SW480 (cell line): ENCODE measurements around the gene SEPTIN8.

Experiments
- DNase-seq: peaks from one replicate; pipeline ENCODE4 v3.0.0-alpha.2; 2016; ENCODE audit warnings: low spot score

The SEPTIN8 gene

DNA sequence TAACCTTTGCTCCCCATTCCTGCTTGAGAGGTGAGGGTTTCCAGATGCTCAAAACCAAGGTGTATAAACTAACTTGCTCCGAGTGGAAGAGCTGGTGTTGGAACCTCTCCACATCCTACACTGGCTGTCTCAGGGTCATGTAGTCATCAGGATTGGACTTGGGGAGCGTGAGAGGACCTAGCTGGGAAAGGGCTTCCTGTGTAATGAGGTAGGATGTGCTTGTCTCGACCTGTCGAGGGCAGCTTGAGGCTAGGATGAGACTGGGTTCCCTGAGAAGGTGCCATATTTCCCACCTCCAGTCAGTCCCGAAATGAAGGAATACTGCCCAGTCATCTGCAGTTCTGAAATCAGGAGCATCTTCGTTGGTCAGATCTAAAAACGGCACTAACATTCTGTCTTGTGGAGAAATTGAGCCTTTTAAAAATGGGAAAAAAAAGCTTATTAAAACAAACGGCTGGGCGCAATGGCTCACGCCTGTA lies 28.5 kb downstream of the SEPTIN8 start:
- DNase-seq: no peak

DNA sequence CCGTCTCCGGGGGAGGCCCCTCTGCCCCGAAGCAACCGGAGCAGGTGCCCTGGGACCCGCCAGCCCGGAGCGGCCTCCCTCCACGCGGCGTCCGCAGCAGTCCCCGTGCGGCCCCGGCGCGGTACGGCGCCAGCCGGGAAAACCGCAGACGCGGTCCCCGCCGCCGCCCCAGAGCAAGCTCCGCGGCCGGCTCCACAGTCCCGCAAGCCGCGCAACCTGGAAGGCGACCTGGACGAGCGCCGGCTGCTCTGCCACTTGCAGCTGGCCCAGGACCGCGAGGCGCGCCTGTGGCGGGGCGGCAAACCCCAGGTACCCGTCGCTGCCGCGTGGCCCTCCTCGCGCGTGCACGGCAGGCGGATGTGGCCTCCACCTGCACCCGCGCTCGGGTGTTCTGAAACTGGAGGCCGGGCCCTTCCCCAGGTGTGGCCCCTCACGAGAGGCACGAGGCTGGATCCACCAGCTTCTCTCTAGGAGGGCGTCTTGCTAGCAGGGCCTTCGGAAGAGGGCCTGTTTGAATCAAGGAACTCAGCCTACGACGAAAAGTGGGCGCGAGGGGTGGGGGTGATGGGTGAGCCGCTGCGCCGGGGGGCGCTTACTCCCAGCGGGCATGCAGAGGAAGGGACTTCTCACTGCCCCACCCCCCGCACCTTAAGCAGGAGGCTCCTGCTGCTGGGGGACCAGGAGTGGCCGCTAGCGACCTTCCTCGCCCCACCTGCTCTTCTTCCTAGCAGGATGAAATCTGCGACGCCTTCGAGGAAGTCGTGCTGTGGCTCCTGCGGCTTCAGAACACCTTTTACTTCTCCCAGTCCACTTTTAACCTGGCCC lies 29.2 kb downstream of the SEPTIN8 start:
- no peak for DNase-seq

DNA sequence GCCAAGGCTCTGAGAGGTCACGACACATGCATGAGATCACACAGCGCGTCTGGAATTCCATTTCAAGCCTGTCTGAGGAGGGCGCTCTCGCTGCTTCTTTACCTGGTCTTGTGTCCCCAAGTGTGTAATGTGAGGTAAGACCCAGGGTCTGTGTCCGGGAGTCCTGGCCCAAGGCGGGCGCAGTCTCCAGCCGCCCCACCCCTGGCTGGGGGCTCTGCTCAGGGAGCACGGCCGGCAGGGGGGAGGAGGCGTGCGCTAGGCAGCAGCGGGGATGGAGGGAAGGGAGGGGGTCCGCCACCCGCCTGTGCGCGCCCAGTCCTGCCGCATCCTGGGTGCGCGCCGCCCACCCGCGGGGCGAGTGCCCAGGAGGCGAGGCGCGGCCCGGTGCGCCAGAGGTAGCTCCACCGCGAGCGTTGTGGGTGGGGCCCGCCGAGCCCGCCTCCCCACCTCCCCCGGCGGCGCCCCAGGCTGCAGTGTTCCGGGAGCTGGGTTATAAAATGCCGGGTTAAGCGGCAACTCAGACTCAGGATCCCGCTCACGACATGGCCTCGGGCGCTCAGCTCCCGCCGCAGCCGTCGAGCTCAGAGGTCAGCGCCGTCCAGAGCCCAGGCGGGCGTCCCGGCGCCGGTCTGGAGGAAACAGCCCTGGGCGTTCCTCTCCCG lies 30.0 kb downstream of the SEPTIN8 start, which contains the start of gene CCNI2:
TSS of gene CCNI2 (plus strand) at position 473 of the 662 bp plus-strand sequence. CDS start at position 543, 70 bp downstream.
- peak; percentile 73 for DNase-seq

DNA sequence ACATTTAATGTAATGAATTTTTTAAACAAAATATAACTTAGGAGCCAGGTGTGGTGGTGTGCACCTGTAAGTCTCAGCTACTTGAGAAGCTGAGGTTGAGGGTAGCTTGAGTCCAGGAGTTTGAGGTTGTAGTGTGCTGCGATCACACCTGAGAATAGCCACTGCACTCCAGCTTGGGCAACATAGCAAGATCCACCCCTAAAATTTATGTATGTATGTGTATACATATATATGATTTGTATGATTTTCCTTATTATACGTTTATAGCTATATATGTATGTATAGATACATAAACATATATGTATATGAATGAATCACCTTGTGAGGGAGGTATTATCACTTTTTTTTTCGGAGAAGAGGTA lies 30.5 kb downstream of the SEPTIN8 start:
- no peak for DNase-seq

DNA sequence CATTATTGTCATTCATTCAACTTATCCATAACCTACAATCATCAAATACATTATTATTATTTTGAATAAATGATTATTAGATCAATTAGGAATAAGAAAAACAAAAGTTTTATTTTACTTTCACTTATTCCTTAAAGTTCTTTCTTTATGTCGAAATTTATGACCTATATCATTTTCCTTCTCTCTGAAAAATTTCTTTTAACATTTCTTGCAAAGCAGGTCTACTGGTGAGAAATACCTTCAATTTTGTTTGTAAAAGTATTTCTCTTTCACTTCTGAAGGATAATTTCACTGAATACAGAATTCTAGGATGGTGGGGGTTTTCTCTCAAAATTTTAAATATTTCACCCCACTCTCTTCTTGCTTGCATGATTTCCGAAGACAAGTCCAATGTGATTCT lies 32.4 kb downstream of the SEPTIN8 start:
- DNase-seq: no peak

DNA sequence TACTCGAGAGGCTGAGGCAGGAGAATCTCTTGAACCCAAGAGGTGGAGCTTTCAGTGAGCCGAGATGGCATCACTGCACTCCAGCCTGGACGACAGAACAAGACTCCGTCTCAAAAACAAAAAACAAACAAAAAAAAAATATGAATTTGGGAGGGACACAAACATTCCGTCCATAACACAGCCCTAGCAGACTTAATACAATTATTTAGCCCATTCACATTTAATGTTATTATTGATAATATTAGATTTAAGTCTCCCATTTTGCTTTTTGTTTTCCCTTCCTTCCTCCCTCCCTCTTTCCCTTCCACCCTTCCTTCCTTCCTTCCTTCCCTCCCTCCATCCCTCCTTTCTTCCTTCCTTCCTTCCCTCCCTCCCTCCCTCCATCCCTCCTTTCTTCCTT lies 34.4 kb downstream of the SEPTIN8 start:
- no peak for DNase-seq

DNA sequence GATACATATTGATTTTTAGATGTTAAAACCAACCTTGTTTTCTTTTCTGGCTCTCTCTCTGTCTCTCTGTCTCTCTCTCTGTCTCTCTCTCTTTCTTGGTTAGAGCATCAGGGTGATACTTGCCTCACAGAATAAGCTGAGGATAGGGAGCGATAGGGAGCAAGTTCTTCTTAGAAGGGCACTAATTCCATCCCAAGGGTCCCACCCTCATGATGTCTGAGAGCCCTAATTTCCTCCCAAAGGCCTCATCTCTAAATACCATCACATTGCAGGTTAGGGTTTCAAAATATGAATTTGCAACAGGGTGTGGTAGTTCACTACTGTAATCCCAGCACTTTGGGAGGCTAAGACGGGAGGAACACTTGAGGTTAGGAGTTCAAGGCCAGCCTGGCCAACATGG lies 34.9 kb downstream of the SEPTIN8 start:
- DNase-seq: no peak

DNA sequence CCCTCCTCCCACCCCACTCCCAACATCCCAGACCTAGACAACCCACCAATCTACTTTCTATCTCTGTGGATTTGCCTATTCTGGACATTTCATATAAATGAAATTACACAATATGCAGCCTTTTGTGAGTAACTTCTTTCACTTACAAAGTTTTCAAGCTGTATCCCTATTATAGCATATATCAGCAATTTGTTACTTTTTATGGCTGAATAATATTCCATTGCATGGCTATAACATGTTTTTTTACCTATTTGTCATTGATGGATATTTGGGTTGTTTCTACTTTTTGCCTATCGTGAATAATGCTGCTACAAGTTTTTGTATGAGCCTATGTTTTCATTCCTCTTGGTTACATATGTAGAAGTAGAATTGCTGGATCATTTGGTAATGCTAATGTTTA lies 37.8 kb downstream of the SEPTIN8 start:
- no peak for DNase-seq

DNA sequence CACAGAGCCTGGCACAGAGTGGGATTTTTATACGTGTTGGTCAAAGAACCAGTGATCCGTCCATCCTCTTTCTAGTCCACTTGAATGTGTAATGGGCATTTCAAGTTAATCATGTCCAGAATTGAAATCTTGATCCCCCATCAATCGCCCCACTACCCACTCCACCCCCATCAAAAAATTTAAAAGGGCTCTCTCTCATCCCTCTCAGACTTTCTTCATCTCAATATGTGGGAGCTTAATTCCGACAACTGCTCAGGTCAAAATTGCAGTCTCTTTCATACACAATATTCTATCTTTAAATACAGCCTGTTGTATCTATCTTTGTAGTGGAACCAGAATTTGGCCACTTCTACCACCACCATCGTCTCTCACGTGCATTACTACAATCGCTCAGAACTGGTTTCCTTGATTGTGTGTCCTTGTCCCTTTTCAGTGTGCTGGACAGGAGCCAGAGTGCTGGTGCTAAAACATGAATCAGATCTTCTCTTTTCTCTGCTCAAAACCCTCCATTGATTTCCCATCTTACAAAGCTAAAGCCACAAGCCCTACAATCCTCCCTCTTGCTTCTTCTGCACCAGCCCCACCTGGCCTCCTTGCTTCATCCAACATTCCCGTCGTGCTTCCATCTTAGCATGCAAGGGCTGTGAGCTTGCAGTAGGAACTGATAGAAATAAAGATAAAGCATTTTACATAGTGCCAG lies 38.9 kb downstream of the SEPTIN8 start:
- no peak for DNase-seq

DNA sequence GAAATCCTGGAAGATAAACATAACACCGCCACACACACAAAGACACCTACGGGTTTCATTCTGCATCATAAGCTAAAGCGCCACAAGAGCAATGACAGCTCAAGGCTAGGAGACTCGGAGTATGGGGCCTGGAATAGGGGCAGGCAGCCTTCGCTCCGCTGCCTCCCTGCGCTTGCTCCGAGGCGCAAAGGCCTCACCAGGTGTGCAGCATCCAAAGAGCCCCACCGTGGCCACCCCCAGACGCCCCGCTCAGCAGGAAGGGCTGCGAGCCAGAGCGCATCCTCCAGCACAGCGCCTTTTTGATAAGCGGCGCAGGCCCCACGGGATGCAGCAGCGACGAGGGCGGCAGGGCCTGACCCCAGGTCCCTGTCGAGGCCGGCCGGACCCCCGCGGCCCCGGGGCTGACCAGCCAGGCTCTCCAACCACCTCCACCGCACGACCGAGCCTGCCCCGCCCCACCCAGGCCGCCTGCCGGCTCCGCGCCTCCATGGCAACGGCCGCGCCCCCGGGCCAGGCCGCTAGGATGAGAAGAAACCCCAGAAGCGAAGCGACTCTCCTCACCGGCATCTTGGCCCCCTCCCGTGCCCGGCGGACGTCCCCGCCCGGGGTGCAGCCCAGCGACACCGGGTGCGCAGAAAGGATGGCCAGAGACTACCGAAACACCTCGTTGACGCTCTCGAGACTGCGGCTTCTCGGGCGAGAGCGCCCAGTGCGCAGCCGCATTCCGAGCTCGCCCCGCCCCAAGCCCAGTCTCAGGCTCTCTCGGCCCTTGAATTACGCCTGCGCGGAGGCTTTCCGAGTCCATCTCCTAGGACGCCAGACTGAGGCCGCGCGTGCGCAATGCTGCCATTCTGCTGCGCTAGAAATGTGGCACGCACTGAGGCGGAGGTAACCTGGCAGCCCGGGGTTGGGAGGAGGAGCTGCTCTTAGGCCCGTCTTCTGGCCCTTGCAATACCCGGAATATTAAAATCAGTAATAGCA lies 39.9 kb downstream of the SEPTIN8 start, which contains the start of gene KIF3A:
TSS of gene KIF3A (minus strand) at position 694 of the 981 bp plus-strand sequence. CDS start at position 567, 127 bp downstream.
- DNase-seq: peak; percentile 97

DNA sequence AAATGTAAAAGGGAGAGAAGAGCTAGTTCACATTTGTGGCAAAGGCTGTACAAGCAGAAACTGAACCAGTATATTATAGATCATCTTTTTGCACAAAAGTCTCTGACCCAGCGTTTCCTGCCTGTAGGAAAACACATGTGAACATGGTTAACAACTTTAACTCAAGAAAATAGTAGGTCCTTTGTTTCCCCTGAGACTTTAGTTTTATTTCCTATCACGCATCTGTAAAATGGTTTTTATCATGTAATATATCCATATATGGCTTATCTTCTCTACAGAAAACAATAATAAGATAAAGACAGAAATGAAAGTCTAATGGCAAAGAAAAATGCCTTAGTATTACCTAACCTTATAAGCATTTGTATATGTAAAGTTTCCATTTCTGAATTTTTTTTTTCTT lies 42.4 kb downstream of the SEPTIN8 start:
- DNase-seq: no peak

DNA sequence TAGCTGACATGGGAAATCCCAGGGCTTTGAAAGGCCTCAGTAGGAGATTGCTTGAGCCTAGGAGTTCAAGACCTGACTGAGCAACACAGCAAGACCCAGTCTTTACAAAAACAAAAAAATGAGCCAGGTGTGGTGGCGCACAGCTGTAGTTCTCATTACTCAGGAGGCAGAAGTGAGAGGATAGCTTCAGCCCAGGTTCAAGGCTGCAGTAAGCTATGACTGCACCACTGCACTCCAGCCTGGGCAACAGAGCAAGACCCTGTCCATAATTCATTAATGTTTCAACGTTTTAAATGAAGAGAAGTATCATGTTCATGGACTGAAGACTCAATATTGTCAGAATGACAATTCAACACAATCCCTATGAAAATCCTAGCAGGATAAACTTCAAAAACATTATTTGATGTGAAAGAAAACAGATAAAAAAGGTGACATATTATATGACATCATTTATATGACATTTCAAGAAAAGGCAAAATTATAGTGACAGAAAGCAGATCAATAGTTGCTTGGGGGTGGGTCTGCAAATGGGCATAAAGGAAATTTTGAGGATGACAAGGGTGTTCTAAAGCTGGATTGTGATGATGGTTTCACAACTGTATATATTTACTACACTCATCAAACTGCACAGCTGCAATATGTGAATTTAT lies 43.4 kb downstream of the SEPTIN8 start:
- no peak for DNase-seq

DNA sequence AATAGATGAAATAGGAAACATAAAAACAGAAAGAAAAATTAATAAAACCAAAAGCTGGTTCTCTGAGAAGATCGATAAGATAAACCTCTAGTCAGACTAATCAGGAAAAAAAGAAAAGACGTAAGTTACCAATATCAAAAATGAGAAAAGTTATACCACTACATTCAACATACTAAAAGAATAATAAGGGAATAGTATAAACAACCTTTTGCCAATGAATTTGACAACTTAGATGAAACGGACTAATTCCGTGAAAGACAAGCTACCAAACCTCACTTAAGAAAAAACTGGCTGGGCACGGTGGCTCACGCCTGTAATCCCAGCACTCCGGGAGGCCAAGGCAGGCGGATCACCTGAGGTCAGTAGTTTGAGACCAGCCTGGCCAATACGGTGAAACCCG lies 47.1 kb downstream of the SEPTIN8 start:
- no peak for DNase-seq

DNA sequence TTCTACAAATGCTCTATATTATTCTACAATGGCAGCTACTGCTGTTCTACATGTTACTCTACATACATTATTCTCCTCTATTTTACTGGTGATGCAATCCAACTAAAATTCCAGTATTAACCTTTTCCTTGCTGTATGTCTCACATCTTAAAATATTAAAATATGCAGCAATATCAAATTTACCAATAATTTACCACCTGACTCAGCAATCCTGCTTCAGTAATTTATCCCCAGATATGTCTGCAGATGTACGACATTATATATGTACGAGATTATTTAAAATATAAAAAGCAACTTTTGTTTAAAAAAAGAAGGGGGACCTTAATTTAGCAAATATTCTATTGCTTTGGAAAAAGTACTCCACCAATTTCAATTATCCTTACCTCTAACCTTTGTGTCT lies 51.3 kb downstream of the SEPTIN8 start:
- DNase-seq: no peak

DNA sequence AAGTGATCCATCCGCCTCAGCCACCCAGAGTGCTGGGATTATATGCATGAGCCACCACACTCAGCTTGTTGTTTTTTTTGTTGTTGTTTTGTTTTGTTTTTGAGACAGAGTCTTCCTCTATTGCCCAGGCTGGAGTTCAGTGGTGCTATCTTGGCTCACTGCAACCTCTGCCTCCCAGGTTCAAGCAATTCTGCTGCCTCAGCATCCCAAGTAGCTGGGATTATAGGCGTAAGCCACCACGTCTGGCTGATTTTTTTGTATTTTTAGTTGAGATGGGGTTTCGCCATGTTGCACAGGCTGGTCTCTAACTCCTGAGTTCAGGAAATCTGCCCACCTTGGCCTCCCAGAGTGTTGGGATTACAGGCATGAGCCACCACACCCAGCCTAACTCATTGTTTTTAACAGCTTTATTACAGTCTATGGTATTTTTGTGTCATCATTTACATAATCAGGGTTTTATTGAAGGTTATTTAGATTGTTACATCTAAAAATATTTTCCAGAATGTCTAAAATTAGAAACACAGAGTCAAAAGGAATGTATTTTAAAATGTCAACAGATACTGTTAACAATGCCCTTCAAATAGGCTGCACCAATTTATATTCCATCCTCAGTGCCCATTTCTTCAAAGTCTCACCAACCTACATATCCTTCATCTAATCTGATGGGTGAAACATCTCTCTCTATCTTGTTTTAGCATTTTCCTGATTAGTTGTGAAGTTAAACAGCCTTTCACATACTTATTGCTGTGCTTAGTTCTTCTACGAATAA lies 58.3 kb downstream of the SEPTIN8 start:
- DNase-seq: no peak

DNA sequence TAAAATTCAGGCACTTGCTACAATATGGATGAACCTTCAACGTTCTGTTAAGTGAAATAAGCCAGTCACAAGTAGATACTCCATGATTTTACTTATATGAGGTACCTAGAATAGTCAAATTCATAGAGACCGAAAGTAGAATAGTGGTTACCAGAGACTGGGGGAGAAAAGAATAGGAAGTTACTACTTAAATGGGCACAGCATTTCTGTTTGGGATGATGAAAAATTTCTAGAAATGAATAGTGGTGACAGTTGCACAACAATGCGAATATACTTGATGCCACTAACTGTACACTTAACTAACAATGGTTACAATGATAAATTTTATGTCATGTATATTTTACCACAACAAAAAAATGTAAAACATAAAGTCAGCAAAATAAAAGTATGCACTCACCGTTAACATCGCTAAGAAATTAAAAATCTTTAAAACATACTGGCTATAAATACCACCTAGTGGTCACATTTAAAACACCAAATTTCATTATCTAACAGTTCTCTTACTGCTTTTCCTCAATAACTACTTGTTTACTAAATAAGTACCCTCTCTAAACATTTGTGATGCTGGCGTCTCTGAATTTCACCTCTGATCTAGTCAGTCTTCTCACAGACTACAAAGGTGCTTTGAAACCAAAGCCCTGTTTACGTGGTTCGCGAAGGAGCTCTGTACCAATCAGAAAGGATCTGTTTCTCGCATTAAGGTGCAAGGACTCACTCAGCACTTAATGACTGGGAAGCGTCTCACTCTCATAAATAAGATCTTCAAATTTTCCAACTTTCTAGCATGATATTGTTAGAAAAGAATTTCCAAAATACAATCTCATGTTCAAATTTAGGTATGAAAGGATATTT lies 62.4 kb downstream of the SEPTIN8 start:
- peak; percentile 31 for DNase-seq

DNA sequence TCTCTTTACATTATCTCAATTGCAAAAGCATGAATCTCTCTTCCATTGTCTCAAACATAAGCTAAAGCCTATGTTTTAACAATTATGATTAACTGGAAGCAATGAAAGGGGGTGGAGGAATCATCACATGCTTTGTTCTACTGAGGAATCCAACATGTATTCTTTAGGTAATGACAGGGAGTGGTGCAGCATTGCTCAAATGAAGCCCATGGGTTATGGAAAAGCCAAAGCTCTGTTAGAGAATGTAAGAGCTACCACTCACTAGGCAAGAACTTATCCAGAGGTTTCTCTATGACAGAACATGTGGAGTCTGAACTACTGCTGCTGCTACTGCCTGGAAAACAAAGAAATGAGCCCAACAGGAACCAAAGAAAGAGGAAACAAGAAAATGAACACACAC lies 68.4 kb downstream of the SEPTIN8 start:
- DNase-seq: no peak

DNA sequence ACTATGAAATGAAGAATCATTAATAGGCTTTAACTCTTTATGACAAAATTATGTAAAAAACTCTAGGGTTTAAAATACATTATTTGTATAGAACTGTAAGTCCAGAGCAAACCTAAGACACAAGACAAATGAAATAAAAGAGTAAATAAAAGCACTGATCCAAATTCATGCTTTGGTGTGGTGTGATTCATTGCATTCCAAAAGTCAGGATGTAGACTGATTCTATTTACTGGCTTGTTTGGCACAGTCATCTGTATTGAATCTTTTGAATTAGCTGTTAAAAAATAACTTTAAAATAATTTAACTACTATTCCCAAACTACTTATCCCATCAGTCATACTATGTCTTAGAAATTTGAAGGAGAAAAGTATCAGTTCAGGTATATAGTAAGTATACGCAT lies 72.2 kb downstream of the SEPTIN8 start:
- DNase-seq: no peak
